Suppressor macrophage (primary cell): ENCODE data around the gene CST9.
"Not testable (repeated sequence)": the region's sequence is repeated elsewhere in the genome, so short reads cannot be mapped to it uniquely, and the experiment has no call there.

ENCODE experiments used
- DNase-seq, 4 experiments: peaks; one replicate each; pipeline ENCODE4 v3.0.0-alpha.2; 2020 to 2022

CST9 gene

GRCh38 chr20:23587631-23588030 is 18.1 kb downstream of the CST9 start:
- DNase-seq = no peak

- no peak for DNase-seq
Observed at GRCh38 chr20:23586735-23587525, 18.8 kb downstream of the CST9 start.

- DNase-seq = no peak
Observed at GRCh38 chr20:23585808-23586734, 19.6 kb downstream of the CST9 start.

- no peak for DNase-seq
Observed at GRCh38 chr20:23585449-23585807, 20.3 kb downstream of the CST9 start.

GRCh38 chr20:23584434-23585199 is 21.1 kb downstream of the CST9 start:
- DNase-seq = peak in 1 of 4 experiments; percentile 28

- DNase-seq = no peak
Observed at GRCh38 chr20:23583526-23583925, 22.2 kb downstream of the CST9 start.

- DNase-seq = no peak
Observed at GRCh38 chr20:23582293-23582692, 23.4 kb downstream of the CST9 start.

GRCh38 chr20:23581833-23582232 is 23.9 kb downstream of the CST9 start:
- not testable (repeated sequence) for DNase-seq

GRCh38 chr20:23574977-23575376 is 30.7 kb downstream of the CST9 start:
- peak in 2 of 4 experiments; percentile 14 to 41 for DNase-seq

GRCh38 chr20:23570178-23570760 is 35.4 kb downstream of the CST9 start:
- DNase-seq = peak in 3 of 4 experiments; percentile 19 to 53 (median 39)

- no peak for DNase-seq
Observed at GRCh38 chr20:23569570-23569969, 36.1 kb downstream of the CST9 start.

- no peak for DNase-seq
Observed at GRCh38 chr20:23568971-23569330, 36.8 kb downstream of the CST9 start.

GRCh38 chr20:23568320-23568970 is 37.3 kb downstream of the CST9 start, which contains the start of gene CST9L:
CST9L (minus strand) TSS chr20:23568484; CDS start chr20:23568450, 34 bp downstream.
- no peak for DNase-seq

GRCh38 chr20:23566199-23566932 is 39.4 kb downstream of the CST9 start:
- no peak for DNase-seq

GRCh38 chr20:23565503-23566045 is 40.1 kb downstream of the CST9 start:
- DNase-seq = no peak

GRCh38 chr20:23564927-23565326 is 40.8 kb downstream of the CST9 start:
- DNase-seq = no peak

GRCh38 chr20:23562721-23563342 is 42.9 kb downstream of the CST9 start:
- DNase-seq = no peak

- no peak for DNase-seq
Observed at GRCh38 chr20:23554401-23554800, 51.3 kb downstream of the CST9 start.
